ENCODE results near the gene SUN1. TPM values are rescaled to one million over a fixed set of nuclear protein-coding genes. Genes with fewer than 3 reads are reported as not detected.

The SUN1 gene
- polyA plus RNA-seq, 1 of the 3 experiments (the other 2 are of a cell fraction): 369 TPM

GRCh38 chr7:821688-822087 is 10.6 kb upstream of the SUN1 start:
- no peak for TF ChIP-seq TAF1 (IDR thresholded peaks at IDR 0.05; ENCODE audit: borderline replicate concordance, low read depth, low read length)
- TF ChIP-seq, protein P1, sequence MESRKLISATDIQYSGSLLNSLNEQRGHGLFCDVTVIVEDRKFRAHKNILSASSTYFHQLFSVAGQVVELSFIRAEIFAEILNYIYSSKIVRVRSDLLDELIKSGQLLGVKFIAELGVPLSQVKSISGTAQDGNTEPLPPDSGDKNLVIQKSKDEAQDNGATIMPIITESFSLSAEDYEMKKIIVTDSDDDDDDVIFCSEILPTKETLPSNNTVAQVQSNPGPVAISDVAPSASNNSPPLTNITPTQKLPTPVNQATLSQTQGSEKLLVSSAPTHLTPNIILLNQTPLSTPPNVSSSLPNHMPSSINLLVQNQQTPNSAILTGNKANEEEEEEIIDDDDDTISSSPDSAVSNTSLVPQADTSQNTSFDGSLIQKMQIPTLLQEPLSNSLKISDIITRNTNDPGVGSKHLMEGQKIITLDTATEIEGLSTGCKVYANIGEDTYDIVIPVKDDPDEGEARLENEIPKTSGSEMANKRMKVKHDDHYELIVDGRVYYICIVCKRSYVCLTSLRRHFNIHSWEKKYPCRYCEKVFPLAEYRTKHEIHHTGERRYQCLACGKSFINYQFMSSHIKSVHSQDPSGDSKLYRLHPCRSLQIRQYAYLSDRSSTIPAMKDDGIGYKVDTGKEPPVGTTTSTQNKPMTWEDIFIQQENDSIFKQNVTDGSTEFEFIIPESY (IDR thresholded peaks at IDR 0.05; ENCODE audit: borderline replicate concordance, low read depth): no peak
- TF ChIP-seq RAD21 (IDR thresholded peaks at IDR 0.05; ENCODE audit: low read length): peak; percentile 69
- TF ChIP-seq, protein P2, sequence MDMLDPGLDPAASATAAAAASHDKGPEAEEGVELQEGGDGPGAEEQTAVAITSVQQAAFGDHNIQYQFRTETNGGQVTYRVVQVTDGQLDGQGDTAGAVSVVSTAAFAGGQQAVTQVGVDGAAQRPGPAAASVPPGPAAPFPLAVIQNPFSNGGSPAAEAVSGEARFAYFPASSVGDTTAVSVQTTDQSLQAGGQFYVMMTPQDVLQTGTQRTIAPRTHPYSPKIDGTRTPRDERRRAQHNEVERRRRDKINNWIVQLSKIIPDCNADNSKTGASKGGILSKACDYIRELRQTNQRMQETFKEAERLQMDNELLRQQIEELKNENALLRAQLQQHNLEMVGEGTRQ (IDR thresholded peaks at IDR 0.05; ENCODE audit: borderline replicate concordance, low read depth, low read length): no peak
- TF ChIP-seq RXRA (IDR thresholded peaks at IDR 0.05; ENCODE audit: borderline replicate concordance, low read depth): no peak
- peak; percentile 54 for TF ChIP-seq GATA2 (CRISPR knock-in tag; IDR thresholded peaks at IDR 0.05)
- no peak for TF ChIP-seq MXI1 (IDR thresholded peaks at IDR 0.05; ENCODE audit: low read depth, low read length)
- H3F3A ChIP-seq (replicated peaks; ENCODE audit: insufficient read depth): peaks cover 21% of the 10 kb centered on the region
- peaks cover 31 to 42% of the 10 kb centered on the region in 2 experiments; a peak in 3 of 4 replicates for H3K4me1 ChIP-seq (ENCODE audit: control insufficient read depth in 1 of 2, insufficient read depth in 2 of 2, low read depth in 1 of 2, low read length in 1 of 2)
- H4K20me1 ChIP-seq (ENCODE audit: insufficient read depth): peaks cover 73% of the 10 kb centered on the region
- ChIA-PET POLR2A (no interaction called here), CTCF (interaction anchor here (0.6 to 3.9 kb wide), 10 partner anchors 11 to 265 kb away, joined by 3 to 31 read pairs (median 4); partner anchors contain the start of gene SUN1)
- WGBS (ENCODE audit: low lambda C conversion rate): 78% methylated on average over 11 of the region's 11 CpGs
- peak; percentile 66 for DNase-seq
- no peak overlapping the region for H3K9ac ChIP-seq
- peaks cover 2 to 19% of the 10 kb centered on the region in 2 experiments for H3K36me3 ChIP-seq (replicated peaks in 1 of 2; ENCODE audit: control insufficient read depth in 1 of 2, insufficient read depth in 2 of 2, low read length in 1 of 2)
- H3K4me2 ChIP-seq: no peak overlapping the region
- peaks cover 100% of the 10 kb centered on the region for H3K79me2 ChIP-seq (ENCODE audit: insufficient read depth)
- no peaks in the 10 kb centered on the region for H3K9me3 ChIP-seq
- H3K27ac ChIP-seq (ENCODE audit: low read depth in 2 of 2, low read length in 1 of 2): peak overlapping the region in 1 of 2 experiments; percentile 62; a peak in 2 of 4 replicates
- no peaks in the 10 kb centered on the region for H3K9me2 ChIP-seq
- H3K4me3 ChIP-seq (ENCODE audit: low read depth in 2 of 2, low read length in 1 of 2): no peak overlapping the region
- H3K27me3 ChIP-seq (ENCODE audit: insufficient read depth): no peaks in the 10 kb centered on the region
- no peak overlapping the region for H2AFZ ChIP-seq (ENCODE audit: low read depth)

DNA sequence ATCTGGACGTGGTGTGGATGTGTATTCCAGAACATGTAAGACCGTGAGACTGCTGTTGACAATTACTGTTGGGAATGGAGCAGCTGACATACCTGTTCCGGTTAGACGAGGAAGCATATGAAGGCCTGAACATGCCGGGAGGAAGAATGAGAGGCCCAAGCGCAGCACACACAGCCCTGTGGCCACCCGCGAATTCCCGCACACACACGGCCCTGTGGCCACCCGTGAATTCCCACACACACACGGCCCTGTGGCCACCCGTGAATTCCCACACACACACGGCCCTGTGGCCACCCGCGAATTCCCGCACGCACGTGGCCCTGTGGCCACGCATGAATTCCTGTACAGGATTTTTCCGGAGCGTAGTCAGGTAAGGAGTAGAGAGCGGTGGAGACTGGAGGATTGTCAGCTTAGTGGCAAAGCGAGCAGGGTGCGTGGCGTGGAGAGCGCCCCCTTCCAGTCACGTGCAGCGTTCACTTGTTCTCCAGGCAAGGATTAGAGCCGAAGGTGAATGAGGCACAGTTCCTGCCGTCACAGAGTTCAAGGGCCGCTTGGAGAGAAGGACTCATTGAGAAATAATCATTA is 9.5 kb upstream of the SUN1 start:
- Histone ChIP-seq H3K4me2 (no peak overlapping the region), H2AFZ (ENCODE audit: low read depth) (no peak overlapping the region), H3K9ac (no peak overlapping the region), H3K79me2 (ENCODE audit: insufficient read depth) (peaks cover 100% of the 10 kb centered on the region), H3K27me3 (ENCODE audit: insufficient read depth) (no peaks in the 10 kb centered on the region), H4K20me1 (ENCODE audit: insufficient read depth) (peaks cover 66% of the 10 kb centered on the region), H3K27ac (ENCODE audit: low read depth in 2 of 2, low read length in 1 of 2) (peak overlapping the region in 1 of 2 experiments; percentile 62; a peak in 2 of 4 replicates), H3K4me3 (ENCODE audit: low read depth in 2 of 2, low read length in 1 of 2) (no peak overlapping the region), H3K4me1 (ENCODE audit: control insufficient read depth in 1 of 2, insufficient read depth in 2 of 2, low read depth in 1 of 2, low read length in 1 of 2) (peaks cover 31 to 36% of the 10 kb centered on the region in 2 experiments; a peak in 3 of 4 replicates), H3K9me2 (no peaks in the 10 kb centered on the region), H3K9me3 (no peaks in the 10 kb centered on the region), H3F3A (replicated peaks; ENCODE audit: insufficient read depth) (peaks cover 15% of the 10 kb centered on the region), H3K36me3 (replicated peaks in 1 of 2; ENCODE audit: control insufficient read depth in 1 of 2, insufficient read depth in 2 of 2, low read length in 1 of 2) (peaks cover 2 to 19% of the 10 kb centered on the region in 2 experiments)
- CTCF ChIA-PET: interaction anchor here (0.8 to 3.9 kb wide), 12 partner anchors 10 to 264 kb away, joined by 3 to 31 read pairs (median 4); partner anchors contain the start of gene SUN1
- 96% methylated on average over 32 of the region's 32 CpGs for WGBS (ENCODE audit: low lambda C conversion rate)
- POLR2A ChIA-PET: no interaction called here
- TF ChIP-seq TAF1 (IDR thresholded peaks at IDR 0.05; ENCODE audit: borderline replicate concordance, low read depth, low read length) (no peak), EZH2phosphoT487 (IDR thresholded peaks at IDR 0.05; ENCODE audit: borderline replicate concordance, low read depth) (no peak), SIN3A (IDR thresholded peaks at IDR 0.05; ENCODE audit: borderline replicate concordance, low read depth, low read length) (no peak), CTCF (IDR thresholded peaks at IDR 0.05) (peak; percentile 29), CHD2 (IDR thresholded peaks at IDR 0.05; ENCODE audit: low read length, partially characterized antibody) (no peak), RXRA (IDR thresholded peaks at IDR 0.05; ENCODE audit: borderline replicate concordance, low read depth) (no peak)
- no peak for DNase-seq
